ENCODE measurements around the gene VARS2. TPM values are rescaled to one million over a fixed set of nuclear protein-coding genes. Genes with fewer than 3 reads are reported as not detected.

Gene VARS2
- polyA plus RNA-seq, 1 experiment = 16.1 TPM

GRCh38 chr6:30935018-30935417, 21.0 kb downstream of the VARS2 start:
- ChIA-PET CTCF (interaction anchor here (1.1 to 2.0 kb wide), 2 partner anchors 11 to 136 kb away, joined by 3 to 6 read pairs; no protein-coding TSS in a partner anchor), POLR2A (no interaction called here)
- Histone ChIP-seq H3K36me3 (ENCODE audit: control insufficient read depth, insufficient read depth, low read length) (no peaks in the 10 kb centered on the region), H3K4me3 (ENCODE audit: low read depth, low read length) (no peak overlapping the region), H3K27me3 (ENCODE audit: control insufficient read depth, insufficient read depth, low read length) (peaks cover 2% of the 10 kb centered on the region; the same call in 1 of the 2 replicates)
- no peak for DNase-seq (ENCODE audit: low read depth)
- TF ChIP-seq CTCF (IDR thresholded peaks at IDR 0.05; ENCODE audit: insufficient read depth, low read depth, low read length) = no peak

GRCh38 chr6:30937265-30937664, 23.2 kb downstream of the VARS2 start:
- H3K27me3 ChIP-seq (ENCODE audit: control insufficient read depth, insufficient read depth, low read length) = peaks cover 4% of the 10 kb centered on the region; the same call in 1 of the 2 replicates
- H3K36me3 ChIP-seq (ENCODE audit: control insufficient read depth, insufficient read depth, low read length) = no peaks in the 10 kb centered on the region
- no peak for DNase-seq (ENCODE audit: low read depth)
- ChIA-PET CTCF (interaction anchor here (1.1 kb wide), 1 partner anchor 136 kb away, joined by 3 read pairs; no protein-coding TSS in a partner anchor), POLR2A (no interaction called here)
- H3K4me3 ChIP-seq (ENCODE audit: low read depth, low read length) = no peak overlapping the region
- no peak for TF ChIP-seq CTCF (IDR thresholded peaks at IDR 0.05; ENCODE audit: insufficient read depth, low read depth, low read length)

- ChIA-PET POLR2A (no interaction called here), CTCF (interaction anchor here (0.6 to 1.8 kb wide), 5 partner anchors 23 to 1912 kb away, joined by 3 to 4 read pairs (median 3); no protein-coding TSS in a partner anchor)
- no peak for TF ChIP-seq CTCF (IDR thresholded peaks at IDR 0.05; ENCODE audit: insufficient read depth, low read depth, low read length)
- no peaks in the 10 kb centered on the region for H3K36me3 ChIP-seq (ENCODE audit: control insufficient read depth, insufficient read depth, low read length)
- no peak overlapping the region for H3K4me3 ChIP-seq (ENCODE audit: low read depth, low read length)
- no peak for DNase-seq (ENCODE audit: low read depth)
- peaks cover 4% of the 10 kb centered on the region; the same call in 1 of the 2 replicates for H3K27me3 ChIP-seq (ENCODE audit: control insufficient read depth, insufficient read depth, low read length)
These were observed 24.7 kb downstream of the VARS2 start for GRCh38 chr6:30938730-30939129.

GRCh38 chr6:30939473-30939872, 25.4 kb downstream of the VARS2 start:
- no peak for TF ChIP-seq CTCF (IDR thresholded peaks at IDR 0.05; ENCODE audit: insufficient read depth, low read depth, low read length)
- ChIA-PET CTCF (interaction anchor here (1.3 to 1.8 kb wide), 2 partner anchors 105 to 148 kb away, joined by 3 to 4 read pairs; no protein-coding TSS in a partner anchor), POLR2A (no interaction called here)
- no peaks in the 10 kb centered on the region for H3K36me3 ChIP-seq (ENCODE audit: control insufficient read depth, insufficient read depth, low read length)
- peaks cover 4% of the 10 kb centered on the region; the same call in 1 of the 2 replicates for H3K27me3 ChIP-seq (ENCODE audit: control insufficient read depth, insufficient read depth, low read length)
- H3K4me3 ChIP-seq (ENCODE audit: low read depth, low read length) = no peak overlapping the region
- no peak for DNase-seq (ENCODE audit: low read depth)

- H3K36me3 ChIP-seq (ENCODE audit: control insufficient read depth, insufficient read depth, low read length) = no peaks in the 10 kb centered on the region
- POLR2A ChIA-PET = no interaction called here
- no peak within 1 kb of the TSS for H3K4me3 ChIP-seq (ENCODE audit: low read depth, low read length)
- DNase-seq (ENCODE audit: low read depth) = no peak
- H3K27me3 ChIP-seq (ENCODE audit: control insufficient read depth, insufficient read depth, low read length) = peaks cover 4% of the 10 kb centered on the region; the same call in 1 of the 2 replicates
- no peak for TF ChIP-seq CTCF (IDR thresholded peaks at IDR 0.05; ENCODE audit: insufficient read depth, low read depth, low read length)
- CTCF ChIA-PET = interaction anchor here (0.7 to 3.4 kb wide), 10 partner anchors 10 to 146 kb away, joined by 3 to 39 read pairs (median 4); partner anchors contain the start of gene SFTA2
These were observed 26.4 kb downstream of the VARS2 start, which contains the start of gene MUCL3 for GRCh38 chr6:30940361-30940986. Gene MUCL3 (plus strand): TSS chr6:30940973. CDS start chr6:30941000, 27 bp downstream.
